ENCODE measurements around the gene CDA.

CDA gene

GRCh38 chr1:20643080-20643479 lies 54.2 kb downstream of the CDA start:
- in situ Hi-C loops (cut with MboI; ENCODE audit: low sequenced_read_pairs), result loop anchor here (25.0 kb wide), 1 partner anchor 106 kb away; no protein-coding TSS in a partner anchor

GRCh38 chr1:20644416-20644815 lies 55.5 kb downstream of the CDA start:
- in situ Hi-C loops (cut with MboI; ENCODE audit: low sequenced_read_pairs), result loop anchor here (25.0 kb wide), 1 partner anchor 107 kb away; no protein-coding TSS in a partner anchor

GRCh38 chr1:20645414-20645813 lies 56.5 kb downstream of the CDA start:
- in situ Hi-C loops (cut with MboI; ENCODE audit: low sequenced_read_pairs), result loop anchor here (25.0 kb wide), 1 partner anchor 108 kb away; no protein-coding TSS in a partner anchor

- in situ Hi-C loops (cut with MboI; ENCODE audit: low sequenced_read_pairs), result loop anchor here (25.0 kb wide), 1 partner anchor 111 kb away; no protein-coding TSS in a partner anchor
Observed at GRCh38 chr1:20648438-20648837, 59.5 kb downstream of the CDA start.

GRCh38 chr1:20648946-20649345 lies 60.0 kb downstream of the CDA start:
- in situ Hi-C loops (cut with MboI; ENCODE audit: low sequenced_read_pairs), result loop anchor here (25.0 kb wide), 1 partner anchor 112 kb away; no protein-coding TSS in a partner anchor

GRCh38 chr1:20652300-20652699 lies 63.4 kb downstream of the CDA start:
- in situ Hi-C loops (cut with MboI; ENCODE audit: low sequenced_read_pairs), result no loop called here

GRCh38 chr1:20654104-20654690 lies 65.3 kb downstream of the CDA start:
- in situ Hi-C loops (cut with MboI; ENCODE audit: low sequenced_read_pairs), result no loop called here

- in situ Hi-C loops (cut with MboI; ENCODE audit: low sequenced_read_pairs), result no loop called here
Observed at GRCh38 chr1:20657024-20657423, 68.1 kb downstream of the CDA start.

- in situ Hi-C loops (cut with MboI; ENCODE audit: low sequenced_read_pairs), result no loop called here
Observed at GRCh38 chr1:20658166-20658915, 69.4 kb downstream of the CDA start.

GRCh38 chr1:20660363-20660762 lies 71.5 kb downstream of the CDA start:
- in situ Hi-C loops (cut with MboI; ENCODE audit: low sequenced_read_pairs), result no loop called here

- in situ Hi-C loops (cut with MboI; ENCODE audit: low sequenced_read_pairs), result no loop called here
Observed at GRCh38 chr1:20660847-20661206, 71.9 kb downstream of the CDA start.

- in situ Hi-C loops (cut with MboI; ENCODE audit: low sequenced_read_pairs), result no loop called here
Observed at GRCh38 chr1:20661207-20662109, 72.6 kb downstream of the CDA start, which contains the start of gene DDOST. Gene DDOST (minus strand): TSS chr1:20661369. CDS start chr1:20661350, 19 bp downstream.

GRCh38 chr1:20662110-20662475 lies 73.2 kb downstream of the CDA start:
- in situ Hi-C loops (cut with MboI; ENCODE audit: low sequenced_read_pairs), result no loop called here

- in situ Hi-C loops (cut with MboI; ENCODE audit: low sequenced_read_pairs), result no loop called here
Observed at GRCh38 chr1:20663365-20663764, 74.5 kb downstream of the CDA start.

- in situ Hi-C loops (cut with MboI; ENCODE audit: low sequenced_read_pairs), result no loop called here
Observed at GRCh38 chr1:20663969-20664715, 75.2 kb downstream of the CDA start.

GRCh38 chr1:20665726-20666125 lies 76.8 kb downstream of the CDA start:
- in situ Hi-C loops (cut with MboI; ENCODE audit: low sequenced_read_pairs), result no loop called here

GRCh38 chr1:20666146-20666545 lies 77.2 kb downstream of the CDA start:
- in situ Hi-C loops (cut with MboI; ENCODE audit: low sequenced_read_pairs), result no loop called here

GRCh38 chr1:20666804-20667203 lies 77.9 kb downstream of the CDA start:
- in situ Hi-C loops (cut with MboI; ENCODE audit: low sequenced_read_pairs), result no loop called here

Measured in hTERT RPE-1 (cell line).